Thoracic aorta (tissue), 2 donors: ENCODE measurements around the gene UBE4A. TPM values are rescaled to one million over a fixed set of nuclear protein-coding genes. Genes with fewer than 3 reads are reported as not detected.

Experiments used
- ATAC-seq: fragments of 150-250 bp; one replicate; pipeline ENCODE4 v1.8.0; 2017; ENCODE audit warnings: low read depth; ENCODE audit not compliant: insufficient number of reproducible peaks, low FRiP score
- DNase-seq: peaks from one replicate; pipeline ENCODE4 v3.0.0-alpha.2; 2020; ENCODE audit warnings: low spot score
- H3K27ac ChIP-seq, 2 donors: fragments of 200-600 bp; sonication (generic); 1 replicate in 1 of 2; 2 replicates in 1 of 2; pipeline ENCODE4 v1.5.1; 2016; ENCODE audit warnings: mild to moderate bottlenecking in 2 of 2, moderate library complexity in 2 of 2
- H3K27me3 ChIP-seq: fragments of 200-600 bp; sonication (generic); replicated peaks from 2 replicates; pipeline ENCODE4 v1.6.0; 2016; ENCODE audit warnings: mild to moderate bottlenecking; ENCODE audit not compliant: insufficient read depth
- H3K36me3 ChIP-seq: fragments of 200-600 bp; sonication (generic); one replicate; pipeline ENCODE4 v1.5.1; 2016
- H3K4me1 ChIP-seq, 2 donors: fragments of 200-600 bp; sonication (generic); 1 replicate in 1 of 2; 2 replicates in 1 of 2; pipeline versions ENCODE4 v1.5.1 to v1.6.0; 2016; ENCODE audit warnings: low read depth in 2 of 2, mild to moderate bottlenecking in 1 of 2; ENCODE audit not compliant: control insufficient read depth in 1 of 2
- H3K4me3 ChIP-seq: fragments of 200-600 bp; sonication (generic); 2 replicates; pipeline ENCODE4 v1.5.1; 2016; ENCODE audit warnings: mild to moderate bottlenecking
- H3K9me3 ChIP-seq: fragments of 200-600 bp; sonication (generic); 2 replicates; pipeline ENCODE4 v1.5.1; 2016
- CTCF ChIP-seq: fragments of 200-600 bp; sonication (generic); IDR thresholded peaks from one replicate; pipeline ENCODE4 v1.5.1; 2019; ENCODE audit warnings: antibody characterized with exemption
- total RNA-seq, 2 donors: library from RNA; depleted of rRNA; stranded (reverse); fragments of >200 nt; gene quantifications; one replicate each; pipeline versions ENCODE4 v1.1.0 to v1.2.3, GENCODE V29; 2016

Gene UBE4A
- total RNA-seq, 2 donors from 2014 or later = 37.1 to 49.0 TPM

DNA sequence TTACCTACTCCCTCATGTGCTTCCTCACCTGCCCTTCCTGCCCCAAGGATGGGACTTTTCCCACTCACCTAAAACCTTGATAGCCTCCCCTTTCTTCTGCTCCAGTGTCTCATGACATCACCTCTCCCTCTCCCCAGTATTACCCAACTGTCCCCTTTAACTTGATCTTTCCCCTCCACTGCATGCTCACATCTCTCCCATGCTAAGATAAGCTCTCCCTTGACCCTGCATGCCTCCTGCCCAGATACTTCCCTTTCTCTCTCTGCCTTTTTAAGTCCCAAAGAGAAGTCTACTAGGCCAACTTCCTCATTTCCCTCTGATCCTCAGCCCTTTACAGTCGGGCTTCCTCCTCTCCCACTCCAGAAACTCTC, 40.1 kb upstream of the UBE4A start:
- peaks cover 7 to 12% of the 10 kb centered on the region in 2 donors for H3K4me1 ChIP-seq
- H3K27me3 ChIP-seq = no peaks in the 10 kb centered on the region
- DNase-seq = no peak
- no peak overlapping the region for H3K27ac ChIP-seq
- H3K9me3 ChIP-seq = no peaks in the 10 kb centered on the region
- no peaks in the 10 kb centered on the region for H3K36me3 ChIP-seq
- no peak overlapping the region for H3K4me3 ChIP-seq
- no peak for ATAC-seq
- TF ChIP-seq CTCF = no peak

DNA sequence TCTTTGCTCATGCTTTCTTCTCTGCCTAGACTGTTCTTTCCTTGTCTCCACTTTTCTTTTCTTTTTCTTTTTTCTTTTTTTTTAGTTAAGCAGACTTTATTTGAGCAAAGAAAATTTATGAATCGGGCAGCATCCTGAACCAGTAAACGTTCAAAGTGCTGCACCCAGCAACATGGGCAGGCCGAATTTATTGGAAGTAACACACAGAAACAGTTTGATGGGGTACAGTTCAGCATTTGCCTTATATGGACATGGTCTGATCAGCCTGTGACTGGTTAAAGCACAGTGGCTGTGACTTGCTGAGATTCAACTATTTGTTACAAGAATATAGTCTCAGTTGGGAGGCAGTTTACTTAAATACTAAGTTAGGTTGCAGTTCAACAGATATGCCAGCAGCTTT, 38.9 kb upstream of the UBE4A start:
- Histone ChIP-seq H3K9me3 (no peaks in the 10 kb centered on the region), H3K36me3 (no peaks in the 10 kb centered on the region), H3K4me1 (peaks cover 4 to 10% of the 10 kb centered on the region in 2 donors), H3K27me3 (no peaks in the 10 kb centered on the region), H3K27ac (no peak overlapping the region), H3K4me3 (no peak overlapping the region)
- ATAC-seq (no peak), DNase-seq (no peak)
- TF ChIP-seq CTCF = no peak

DNA sequence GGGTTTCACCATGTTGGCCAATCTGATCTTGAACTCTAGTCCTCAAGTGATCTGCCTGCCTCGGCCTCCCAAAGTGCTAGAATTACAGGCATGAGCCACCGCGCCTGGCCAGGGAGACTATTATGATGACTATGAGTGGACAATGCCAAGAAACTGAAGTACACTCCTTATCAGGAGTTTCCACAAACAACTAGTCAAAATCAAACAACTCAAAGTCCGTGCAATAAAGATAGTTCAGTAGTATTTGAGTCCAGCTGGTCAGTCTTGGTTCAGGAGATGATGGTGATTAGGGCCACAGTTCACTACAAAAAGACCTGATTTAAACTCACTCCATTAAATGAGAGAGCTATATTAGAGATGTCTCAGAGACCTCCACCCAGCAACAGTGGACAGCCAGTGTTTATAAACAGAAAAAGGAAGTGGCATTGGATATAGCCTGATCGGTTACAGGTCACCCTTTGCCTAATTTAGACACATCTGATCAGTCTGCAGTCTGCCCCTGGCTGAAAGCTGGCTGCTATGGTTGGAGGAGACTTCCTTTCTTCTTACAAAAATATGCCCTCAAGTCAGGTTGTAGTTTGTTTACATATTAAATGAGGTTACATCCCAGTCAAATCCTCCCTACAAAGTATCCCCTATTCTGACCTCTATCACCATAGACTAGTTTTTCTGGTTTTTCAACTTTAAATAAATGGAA, 37.9 kb upstream of the UBE4A start:
- Histone ChIP-seq H3K27ac (no peak overlapping the region), H3K4me1 (peaks cover 4% of the 10 kb centered on the region in 2 donors), H3K36me3 (no peaks in the 10 kb centered on the region), H3K4me3 (no peak overlapping the region), H3K9me3 (no peaks in the 10 kb centered on the region), H3K27me3 (no peaks in the 10 kb centered on the region)
- no peak for TF ChIP-seq CTCF
- no peak for DNase-seq
- ATAC-seq = no peak

DNA sequence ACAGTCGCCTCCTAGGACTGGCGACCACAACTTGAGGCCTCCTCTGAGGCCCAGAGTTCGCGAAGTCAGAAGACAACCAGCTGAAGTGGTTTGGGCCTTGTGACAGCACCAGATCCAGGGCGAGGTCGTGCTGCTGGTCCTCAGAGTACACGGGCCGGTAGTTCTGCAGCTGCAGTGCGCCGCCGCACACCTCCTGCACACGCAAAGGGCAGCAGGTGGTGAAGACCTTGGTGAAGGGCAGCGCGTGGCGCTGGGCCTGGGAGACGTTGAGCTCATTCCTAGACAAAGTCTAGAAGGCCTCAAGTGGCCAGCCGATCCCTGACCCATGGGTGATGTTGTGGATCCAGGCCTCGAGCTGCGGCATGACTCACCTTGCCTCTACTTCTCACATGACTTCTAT, 36.7 kb upstream of the UBE4A start:
- Histone ChIP-seq H3K9me3 (no peaks in the 10 kb centered on the region), H3K27ac (no peak overlapping the region), H3K27me3 (no peaks in the 10 kb centered on the region), H3K36me3 (no peaks in the 10 kb centered on the region), H3K4me3 (no peak overlapping the region), H3K4me1 (no peaks in the 10 kb centered on the region)
- DNase-seq (no peak), ATAC-seq (no peak)
- TF ChIP-seq CTCF = no peak

DNA sequence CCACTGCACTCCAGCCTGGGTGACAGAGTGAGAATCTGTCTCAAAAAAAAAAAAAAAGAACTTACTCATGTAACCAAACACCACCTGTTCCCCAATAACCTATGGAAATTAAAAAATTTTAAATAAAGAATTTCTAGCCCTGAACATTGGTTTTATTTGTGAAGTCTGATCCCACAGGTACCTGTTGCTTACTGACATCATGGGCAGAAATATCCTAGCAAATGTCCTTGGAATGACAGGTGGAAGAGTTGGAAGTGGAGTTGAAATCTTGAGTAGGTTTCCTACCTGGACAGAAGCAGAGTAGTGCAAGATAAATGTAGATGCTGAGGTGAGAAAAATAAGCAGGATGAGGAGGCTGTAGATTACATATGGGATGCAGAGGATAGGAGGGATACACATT, 34.1 kb upstream of the UBE4A start:
- Histone ChIP-seq H3K27ac (no peak overlapping the region), H3K4me1 (no peaks in the 10 kb centered on the region), H3K36me3 (no peaks in the 10 kb centered on the region), H3K27me3 (no peaks in the 10 kb centered on the region), H3K9me3 (no peaks in the 10 kb centered on the region), H3K4me3 (no peak overlapping the region)
- DNase-seq = no peak
- no peak for ATAC-seq
- no peak for TF ChIP-seq CTCF
